Astrocyte of the spinal cord (primary cell): Measurements from ENCODE around the gene ACR.

Experiments
- DNase-seq: peaks from one replicate; pipeline ENCODE4 v3.0.0; 2011; ENCODE audit warnings: low read depth, low spot score
- H3K4me3 ChIP-seq: 2 replicates; pipeline ENCODE4 v1.5.1; 2011; ENCODE audit warnings: low read depth, mild to moderate bottlenecking, low read length, moderate library complexity
- CTCF ChIP-seq: IDR thresholded peaks from 2 replicates; pipeline ENCODE4 v1.5.1; 2012; ENCODE audit warnings: low read depth, mild to moderate bottlenecking, low read length, inconsistent platforms
- in situ Hi-C: cut with HindIII; loops from 2 replicates; pipeline ENCODE4 v1.10.0; 2017; ENCODE audit warnings: low sequenced_read_pairs

Gene ACR

GRCh38 chr22:50695421-50696250 is 42.4 kb upstream of the ACR start:
- TF ChIP-seq CTCF, result no peak
- no peak overlapping the region for H3K4me3 ChIP-seq
- in situ Hi-C loops, result no loop called here
- no peak for DNase-seq

GRCh38 chr22:50696251-50696798 is 41.7 kb upstream of the ACR start:
- in situ Hi-C loops, result no loop called here
- DNase-seq, result no peak
- no peak for TF ChIP-seq CTCF
- no peak overlapping the region for H3K4me3 ChIP-seq

DNA sequence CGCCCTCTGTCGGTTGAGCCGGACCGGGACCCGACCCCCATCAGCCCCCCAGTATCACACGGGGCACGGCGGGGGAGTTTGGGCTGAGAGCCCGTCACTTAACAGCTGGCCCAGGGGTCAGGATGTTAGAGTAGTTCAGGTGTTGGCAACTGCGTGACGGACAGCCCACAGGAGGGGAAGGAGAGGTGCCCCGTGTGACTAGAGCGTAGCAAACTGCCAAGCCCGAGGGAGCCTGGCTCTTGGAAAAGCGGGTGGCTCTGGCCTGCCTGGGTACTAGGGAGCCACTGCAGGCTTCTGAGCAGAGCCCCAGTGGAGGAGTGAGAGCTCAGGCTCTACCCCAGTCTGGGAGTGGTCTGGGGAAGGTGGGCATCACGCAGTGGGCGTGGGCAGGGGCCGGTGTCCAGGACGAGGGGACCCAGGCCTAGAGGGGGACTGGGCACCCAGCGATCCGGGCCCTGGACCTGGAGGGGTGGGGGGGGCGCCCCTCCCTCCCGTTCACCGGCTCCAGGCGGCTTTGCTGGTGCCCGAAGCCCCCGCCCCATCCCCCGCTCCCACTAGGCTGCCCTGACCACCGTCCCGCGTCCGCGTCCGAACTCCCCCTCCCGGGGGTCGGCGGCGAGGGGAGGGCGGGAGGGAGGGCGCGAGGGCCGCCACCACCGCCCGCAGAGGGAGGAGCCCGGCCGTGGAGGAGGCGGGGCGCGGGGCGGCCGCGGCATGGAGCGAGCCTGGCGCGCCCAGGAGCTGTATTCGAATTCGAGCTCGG is 41.0 kb upstream of the ACR start:
- in situ Hi-C loops, result no loop called here
- DNase-seq, result no peak
- peak; percentile 71 for TF ChIP-seq CTCF
- H3K4me3 ChIP-seq, result peak overlapping the region; percentile 42

DNA sequence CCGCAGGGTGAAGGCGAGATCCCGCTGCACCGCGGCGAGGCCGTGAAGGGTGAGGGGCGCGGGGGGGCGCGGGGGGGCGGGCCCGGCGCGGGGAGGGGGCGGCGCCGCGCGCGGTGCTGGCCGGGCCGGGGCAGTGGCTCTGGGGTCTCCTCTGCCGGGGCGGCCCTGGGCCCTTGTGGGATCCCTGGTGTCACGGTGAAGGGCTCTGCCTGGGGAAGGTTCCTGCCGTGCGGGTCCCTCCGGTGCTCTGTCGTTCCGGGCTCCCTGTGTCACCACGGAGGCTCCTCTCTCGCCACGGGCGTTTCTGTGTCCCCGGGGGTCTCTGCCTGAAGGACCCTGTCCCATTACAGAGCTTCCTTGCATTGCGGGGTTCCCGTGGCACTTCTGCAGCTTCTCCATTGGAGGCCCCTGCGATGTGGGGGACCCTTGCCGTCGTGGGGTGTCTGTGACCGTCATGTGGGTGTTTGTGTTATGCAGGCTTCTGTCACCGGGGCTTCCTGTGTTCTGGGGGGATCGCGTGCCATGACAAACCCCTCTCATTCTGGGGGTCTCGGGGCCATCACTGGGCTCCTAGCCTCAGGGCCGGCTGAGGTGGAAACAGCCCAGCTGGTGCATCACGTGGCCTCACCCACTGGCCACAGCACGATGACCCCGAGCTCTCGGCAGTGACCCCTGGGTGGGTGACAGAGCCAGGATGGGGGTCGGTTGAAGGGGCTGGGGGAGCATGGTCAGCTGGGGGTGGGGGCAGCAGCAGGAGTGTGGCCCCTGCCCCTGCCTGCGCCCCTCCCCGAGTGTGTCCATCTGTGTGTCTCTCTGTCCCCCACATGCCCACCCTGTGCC is 40.1 kb upstream of the ACR start:
- TF ChIP-seq CTCF, result no peak
- no peak for DNase-seq
- in situ Hi-C loops, result no loop called here
- peak overlapping the region; percentile 42 for H3K4me3 ChIP-seq

- no peak for TF ChIP-seq CTCF
- in situ Hi-C loops, result no loop called here
- DNase-seq, result no peak
- no peak overlapping the region for H3K4me3 ChIP-seq
Observed at GRCh38 chr22:50698546-50698945, 39.5 kb upstream of the ACR start.

DNA sequence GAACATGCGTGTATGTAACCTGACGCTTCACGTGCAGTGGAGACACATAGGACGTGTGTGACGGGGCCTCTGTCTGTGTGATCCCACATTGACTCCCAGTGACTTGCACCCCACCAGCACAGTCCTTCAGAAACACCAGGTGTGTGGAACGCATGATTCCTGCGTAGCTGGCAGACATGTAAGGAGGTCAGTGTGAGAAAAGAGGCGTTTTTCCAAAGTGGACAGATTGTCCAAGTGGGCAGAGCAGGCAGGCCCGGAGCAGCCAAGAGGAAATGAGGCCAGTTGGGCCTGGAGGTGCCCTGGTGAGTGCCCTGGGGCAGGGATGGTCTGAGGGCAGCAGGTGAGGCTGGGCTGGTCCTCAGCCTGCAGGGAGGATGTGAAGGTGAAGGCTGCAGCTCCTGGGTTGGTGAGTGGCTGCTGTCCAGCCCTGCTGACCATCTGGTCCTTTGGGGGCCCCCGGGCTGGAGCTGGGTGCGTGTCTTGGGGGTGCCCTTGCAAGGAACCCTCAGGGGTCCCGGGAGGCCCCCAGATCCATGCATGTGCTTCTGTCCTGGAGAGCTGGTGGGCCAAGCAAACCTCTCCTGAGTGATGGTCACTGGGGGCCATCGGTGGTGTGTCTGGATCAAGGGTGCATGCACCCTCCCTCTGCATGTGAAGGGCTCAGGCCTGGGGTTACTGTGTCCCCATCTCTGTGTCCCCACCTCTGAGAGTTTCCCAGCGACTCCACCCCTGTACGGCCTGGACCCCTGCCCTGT is 38.8 kb upstream of the ACR start:
- in situ Hi-C loops, result no loop called here
- no peak for DNase-seq
- no peak overlapping the region for H3K4me3 ChIP-seq
- TF ChIP-seq CTCF, result no peak
